Measurements from ENCODE around the gene ING1.
"Not testable (repeated sequence)": the region's sequence is repeated elsewhere in the genome, so short reads cannot be mapped to it uniquely, and the experiment has no call there.

ING1 gene, protein sequence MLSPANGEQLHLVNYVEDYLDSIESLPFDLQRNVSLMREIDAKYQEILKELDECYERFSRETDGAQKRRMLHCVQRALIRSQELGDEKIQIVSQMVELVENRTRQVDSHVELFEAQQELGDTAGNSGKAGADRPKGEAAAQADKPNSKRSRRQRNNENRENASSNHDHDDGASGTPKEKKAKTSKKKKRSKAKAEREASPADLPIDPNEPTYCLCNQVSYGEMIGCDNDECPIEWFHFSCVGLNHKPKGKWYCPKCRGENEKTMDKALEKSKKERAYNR

GRCh38 chr13:110713642-110713952 lies at the start of gene ING1:
Gene ING1, plus strand, starts transcription at chr13:110713700. Its CDS starts 450 bp downstream, at chr13:110714150.
- no peak for TF ChIP-seq CTCF (conservative IDR thresholded peaks at IDR 0.05; ENCODE audit: low read length)

GRCh38 chr13:110664041-110664440 lies 49.5 kb upstream of the ING1 start:
- no peak overlapping the region for H3K4me3 ChIP-seq (ENCODE audit: low read length)
- no peak for DNase-seq (ENCODE audit: low read depth)
- TF ChIP-seq CTCF (conservative IDR thresholded peaks at IDR 0.05; ENCODE audit: low read length): no peak

More at GRCh38 chr13:110713642-110713952, at the start of gene ING1:
- peak within 1 kb of the TSS; percentile 96 for H3K4me3 ChIP-seq (ENCODE audit: low read length)
- no peak for DNase-seq (ENCODE audit: low read depth)

GRCh38 chr13:110664673-110665072 lies 48.8 kb upstream of the ING1 start:
- no peak overlapping the region for H3K4me3 ChIP-seq (ENCODE audit: low read length)
- no peak for DNase-seq (ENCODE audit: low read depth)
- TF ChIP-seq CTCF (conservative IDR thresholded peaks at IDR 0.05; ENCODE audit: low read length): no peak

DNA sequence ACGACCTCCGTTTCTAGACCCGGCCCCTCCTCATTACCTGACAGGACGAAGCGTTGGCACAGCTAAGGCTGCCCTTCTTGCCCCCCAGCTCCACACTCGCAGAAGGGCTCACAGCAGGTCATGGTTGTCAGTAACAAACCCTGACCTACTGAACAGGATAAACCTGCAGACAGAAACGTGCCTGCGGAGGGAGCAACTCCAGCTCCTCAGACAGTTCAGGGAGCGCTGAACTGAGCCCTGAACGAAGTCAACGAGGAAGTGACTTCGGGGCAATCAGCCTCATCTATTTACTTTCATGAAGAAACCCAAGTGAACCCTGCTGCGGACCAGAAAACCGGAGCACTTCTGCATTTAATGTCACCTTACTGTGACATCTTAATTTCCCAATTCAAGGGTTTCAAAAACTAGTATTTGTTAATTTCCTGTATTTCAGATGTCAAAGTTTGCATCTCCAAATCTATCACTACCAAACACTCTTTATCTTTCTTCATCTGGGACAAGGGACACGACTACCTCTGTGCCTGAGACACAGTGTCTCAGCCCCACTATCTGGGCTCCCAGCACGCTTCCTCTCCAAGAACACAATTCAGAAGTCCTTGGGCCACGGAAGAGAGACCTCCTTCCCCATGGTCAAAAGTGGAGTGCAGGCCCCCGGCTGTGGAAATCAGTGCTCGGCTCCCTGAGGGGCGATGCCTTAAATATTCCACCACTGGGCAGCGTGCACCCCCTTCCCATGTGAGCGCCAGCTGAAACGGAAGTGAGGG lies 47.8 kb upstream of the ING1 start:
- DNase-seq (ENCODE audit: low read depth): no peak
- TF ChIP-seq CTCF (conservative IDR thresholded peaks at IDR 0.05; ENCODE audit: low read length): no peak
- H3K4me3 ChIP-seq (ENCODE audit: low read length): no peak overlapping the region

GRCh38 chr13:110666255-110666533 lies 47.3 kb upstream of the ING1 start:
- TF ChIP-seq CTCF (conservative IDR thresholded peaks at IDR 0.05; ENCODE audit: low read length): no peak

GRCh38 chr13:110669036-110669435 lies 44.5 kb upstream of the ING1 start:
- DNase-seq (ENCODE audit: low read depth): no peak
- no peak overlapping the region for H3K4me3 ChIP-seq (ENCODE audit: low read length)
- TF ChIP-seq CTCF (conservative IDR thresholded peaks at IDR 0.05; ENCODE audit: low read length): no peak

More at GRCh38 chr13:110666255-110666533, 47.3 kb upstream of the ING1 start:
- DNase-seq (ENCODE audit: low read depth): no peak
- H3K4me3 ChIP-seq (ENCODE audit: low read length): no peak overlapping the region

GRCh38 chr13:110669814-110670213 lies 43.7 kb upstream of the ING1 start:
- not testable (repeated sequence) for DNase-seq (ENCODE audit: low read depth); H3K4me3 ChIP-seq (ENCODE audit: low read length)
